GM19467 (cell line): ENCODE results near the gene NFYC.
"Not testable (repeated sequence)": the region's sequence is repeated elsewhere in the genome, so short reads cannot be mapped to it uniquely, and the experiment has no call there.

Experiments used
- ATAC-seq: cut with Tn5 transposase; IDR thresholded peaks from one replicate; pipeline ENCODE4 v1.9.1; 2021; ENCODE audit warnings: mild to moderate bottlenecking, moderate library complexity; ENCODE audit not compliant: unreplicated experiment

NFYC gene

DNA sequence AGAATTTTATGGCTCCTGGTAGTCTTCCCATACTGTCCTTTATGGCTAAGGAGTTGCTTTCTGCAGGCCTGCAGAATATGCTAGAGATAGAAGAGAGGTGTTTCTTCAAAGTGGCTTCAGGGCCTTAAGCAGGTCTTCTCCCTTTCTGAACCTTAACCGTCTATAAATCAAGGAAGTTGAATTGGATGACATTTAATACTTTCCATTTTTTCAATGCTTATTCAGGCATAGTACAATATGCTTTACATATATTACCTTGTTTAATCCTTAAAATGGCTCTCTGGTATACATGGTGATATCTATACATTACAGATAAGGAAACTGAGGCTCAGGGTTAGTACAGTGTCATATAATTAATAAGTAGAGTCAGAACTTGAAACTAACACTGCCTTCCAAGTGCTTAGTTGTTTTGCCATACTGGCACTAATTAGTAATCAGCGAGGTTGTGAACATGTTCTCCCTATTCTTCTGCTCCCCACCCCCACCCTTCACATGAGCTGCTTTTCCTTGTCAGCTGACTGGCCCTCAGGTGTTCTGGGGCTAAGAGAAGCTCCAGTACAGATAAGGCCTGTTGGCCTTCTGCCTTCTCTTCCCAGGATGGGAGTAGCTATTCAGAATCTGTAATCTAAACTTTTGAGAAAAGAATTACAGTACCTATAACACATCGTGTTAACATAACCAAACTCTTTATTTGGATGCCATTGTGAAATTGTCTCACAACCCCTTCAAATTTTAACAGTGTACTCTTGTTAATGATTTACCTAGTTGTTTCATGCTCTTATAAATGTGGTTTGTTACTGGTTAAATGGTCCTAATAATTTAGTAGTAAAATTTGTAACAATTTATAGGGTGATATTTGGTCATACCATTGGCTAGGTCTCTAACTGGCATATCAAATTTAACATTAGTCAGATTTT lies 13.6 kb downstream of the NFYC start:
- ATAC-seq: no peak

DNA sequence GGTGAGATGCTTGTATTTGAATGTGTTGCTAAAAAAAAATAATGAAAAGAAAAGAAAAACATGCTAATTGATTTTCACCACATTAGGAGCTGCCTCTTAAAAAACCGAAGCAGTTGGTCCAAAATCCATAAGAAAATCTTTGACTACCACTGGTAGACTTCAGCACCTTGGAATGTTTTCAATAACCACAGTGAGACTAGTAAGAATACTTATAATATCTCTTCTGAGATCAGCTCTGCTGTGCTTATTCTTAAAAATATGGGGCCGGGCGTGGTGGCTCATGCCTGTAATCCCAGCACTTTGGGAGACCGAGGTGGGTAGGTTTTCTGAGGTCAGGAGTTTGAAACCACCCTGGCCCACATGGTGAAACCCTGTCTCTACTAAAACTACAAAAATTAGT lies 15.1 kb downstream of the NFYC start:
- no peak for ATAC-seq

DNA sequence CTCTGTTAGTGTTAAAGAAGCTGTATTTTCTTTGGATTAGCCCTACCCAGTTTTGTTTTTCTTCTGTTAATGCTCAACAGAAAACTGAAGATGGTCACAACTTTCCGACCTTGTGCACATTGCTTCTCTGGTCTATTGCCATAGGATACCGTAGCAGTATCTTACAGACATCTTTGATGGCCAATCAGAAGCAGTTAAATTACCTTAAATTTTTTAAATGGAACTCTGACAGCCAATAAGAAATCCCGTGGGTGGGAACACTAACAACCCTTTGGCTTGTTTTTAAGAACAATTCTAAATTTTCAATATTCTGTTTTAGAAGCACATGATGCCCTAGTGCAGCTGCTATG lies 17.2 kb downstream of the NFYC start:
- peak; percentile 59 for ATAC-seq

DNA sequence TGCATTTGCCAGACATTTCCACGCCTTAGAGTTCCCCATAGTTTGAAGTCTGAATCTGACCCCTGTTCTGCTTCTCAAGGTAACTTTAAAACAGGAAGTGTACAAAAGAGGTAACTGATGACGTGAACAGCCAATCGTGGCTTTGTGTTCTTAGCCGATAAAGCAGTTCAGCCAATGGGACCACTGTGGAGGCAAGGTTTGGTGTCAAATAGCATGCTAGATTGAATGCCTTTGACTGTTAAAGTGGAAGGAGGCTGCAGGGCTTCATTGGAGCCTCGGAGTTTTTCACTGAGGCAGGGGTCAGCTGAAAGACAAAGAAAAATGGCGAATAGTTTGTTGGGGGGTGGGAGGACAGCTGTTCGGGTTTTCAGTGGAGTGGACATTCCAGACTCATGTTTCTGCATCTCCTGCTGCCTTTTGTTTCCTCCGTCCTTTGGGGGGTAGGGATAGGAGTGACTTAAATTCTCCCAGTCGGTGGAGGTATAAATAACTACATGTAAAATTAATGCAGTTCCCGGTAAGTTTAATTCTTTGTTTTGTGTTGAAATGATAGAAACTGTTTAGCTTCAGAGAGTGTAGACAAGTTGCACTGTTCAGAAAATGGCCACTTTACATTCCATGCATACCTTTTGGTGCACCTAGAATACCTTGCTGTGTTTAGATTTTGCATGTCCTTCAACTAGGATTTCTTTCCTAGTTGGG lies 17.7 kb downstream of the NFYC start:
- peak; percentile 74 for ATAC-seq

DNA sequence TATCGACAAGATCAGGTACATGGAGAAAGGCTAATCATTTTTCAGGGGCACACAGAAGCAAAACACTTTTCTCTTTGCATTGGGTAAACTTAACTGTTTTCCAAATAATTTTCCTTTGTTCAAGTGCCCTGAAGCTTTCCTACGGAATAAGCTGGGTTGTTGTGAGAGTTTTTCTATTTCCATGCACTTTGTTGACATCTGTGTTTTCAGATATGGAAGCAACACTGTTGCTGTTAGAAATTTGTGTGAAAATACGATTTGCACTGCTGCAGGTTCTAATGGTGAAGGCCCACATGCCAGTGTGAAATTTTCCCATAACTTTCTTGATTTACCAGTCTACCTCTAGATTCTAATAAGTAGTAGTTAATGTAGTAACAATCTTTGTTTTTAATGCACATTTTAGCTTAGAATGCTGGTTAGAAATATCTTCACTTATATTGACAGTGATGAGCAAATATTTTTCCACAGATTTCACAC lies 18.3 kb downstream of the NFYC start:
- ATAC-seq: no peak

DNA sequence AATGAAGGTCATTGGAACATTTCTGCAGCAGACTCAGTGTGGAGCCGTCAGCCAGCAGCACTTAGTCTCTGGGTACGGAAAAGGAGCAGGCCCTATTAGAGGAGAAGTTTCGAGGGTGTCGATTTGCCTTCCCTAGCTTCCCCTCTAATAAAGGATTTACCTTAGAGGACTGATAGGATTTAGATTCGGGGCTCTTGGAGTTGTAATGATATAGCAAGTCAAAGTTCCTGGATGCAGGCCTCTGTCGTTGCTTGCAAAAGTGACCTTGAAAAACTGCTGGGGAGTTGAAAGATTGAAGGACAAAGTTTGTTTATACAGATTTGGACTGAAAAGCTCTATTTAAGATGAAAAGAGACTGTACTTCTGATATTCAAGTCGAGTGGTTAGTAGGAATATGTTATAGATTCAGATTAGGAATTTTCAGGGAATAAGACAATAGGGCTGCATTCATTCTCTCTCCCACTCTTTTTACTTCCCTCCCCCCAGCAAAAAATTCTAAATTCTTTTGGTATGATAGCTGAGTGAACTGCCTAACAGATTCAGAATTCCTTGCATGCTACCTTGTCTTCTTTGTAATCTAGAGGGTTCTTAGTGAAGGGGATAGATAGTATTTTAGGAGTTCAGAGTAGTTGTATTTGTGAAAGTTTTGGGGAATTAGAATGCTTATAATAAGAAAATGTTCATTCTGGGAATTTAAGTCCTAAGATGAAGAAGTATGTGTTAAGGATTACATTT lies 19.2 kb downstream of the NFYC start:
- no peak for ATAC-seq

DNA sequence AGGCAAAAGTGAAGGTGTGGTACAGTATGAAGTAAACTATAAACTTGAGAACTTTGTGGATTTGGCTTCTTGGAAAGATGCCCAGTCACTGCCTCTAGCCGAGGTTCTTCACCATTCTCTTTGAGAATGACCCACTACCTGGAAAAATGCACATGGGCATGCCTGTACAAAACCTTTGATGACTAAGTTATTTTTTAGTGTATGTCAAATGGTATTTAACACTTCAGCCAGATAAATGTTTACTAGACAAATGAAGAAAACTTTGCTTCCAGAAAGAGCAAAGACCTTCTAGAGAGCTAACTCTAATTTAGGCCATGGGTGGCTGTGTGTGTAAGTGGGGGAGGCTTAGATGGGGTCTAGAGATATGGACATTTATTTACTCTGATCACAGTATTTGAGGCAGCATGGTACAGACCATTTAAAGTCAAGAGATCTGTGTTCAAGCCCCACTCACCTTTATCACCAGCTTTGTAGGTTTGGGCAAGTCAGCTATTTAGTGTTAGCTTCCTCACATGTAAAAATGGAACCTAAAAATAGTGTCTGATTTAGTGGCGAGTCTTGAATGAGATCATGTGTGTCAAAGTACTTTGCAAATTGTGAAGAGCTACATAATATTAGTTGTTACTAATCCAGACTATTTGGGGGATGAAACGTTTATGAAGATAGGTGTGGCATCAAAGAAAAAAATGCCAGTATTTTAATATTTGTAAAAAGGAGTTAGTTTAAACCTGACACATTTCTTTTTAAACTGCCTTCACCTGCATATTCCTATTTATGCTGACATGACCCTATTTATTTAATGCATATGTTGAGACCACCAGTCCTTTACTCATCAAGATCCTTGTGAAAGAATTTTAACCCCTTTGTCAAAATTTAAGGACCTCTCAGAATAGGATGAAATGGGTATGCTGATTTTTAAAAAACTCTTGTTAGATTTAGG lies 20.2 kb downstream of the NFYC start:
- no peak for ATAC-seq

DNA sequence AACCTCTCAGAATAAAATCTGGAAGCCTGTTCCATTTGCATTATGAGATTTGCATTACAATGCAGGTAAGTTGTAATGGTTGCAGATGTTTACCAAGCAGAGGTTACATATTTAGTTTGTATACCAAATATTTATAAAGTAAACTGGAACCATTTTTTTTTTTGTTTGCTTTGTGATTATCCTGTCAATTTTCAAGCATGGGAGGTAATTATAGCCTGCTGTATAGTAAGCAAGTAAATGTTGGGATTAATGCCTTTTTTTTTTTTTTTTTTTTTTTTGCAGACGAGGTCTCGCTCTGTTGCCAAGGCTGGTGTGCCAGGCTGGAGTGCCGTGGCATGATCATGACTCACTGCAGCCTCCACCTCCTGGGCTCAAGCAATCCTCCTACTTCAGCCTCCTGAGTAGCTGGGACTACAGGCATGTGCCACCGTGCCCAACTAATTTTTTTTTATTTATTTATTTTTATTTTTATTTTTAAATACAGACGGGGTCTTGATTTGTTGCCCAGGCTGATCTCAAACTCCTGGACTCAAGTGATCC lies 21.0 kb downstream of the NFYC start:
- no peak for ATAC-seq

DNA sequence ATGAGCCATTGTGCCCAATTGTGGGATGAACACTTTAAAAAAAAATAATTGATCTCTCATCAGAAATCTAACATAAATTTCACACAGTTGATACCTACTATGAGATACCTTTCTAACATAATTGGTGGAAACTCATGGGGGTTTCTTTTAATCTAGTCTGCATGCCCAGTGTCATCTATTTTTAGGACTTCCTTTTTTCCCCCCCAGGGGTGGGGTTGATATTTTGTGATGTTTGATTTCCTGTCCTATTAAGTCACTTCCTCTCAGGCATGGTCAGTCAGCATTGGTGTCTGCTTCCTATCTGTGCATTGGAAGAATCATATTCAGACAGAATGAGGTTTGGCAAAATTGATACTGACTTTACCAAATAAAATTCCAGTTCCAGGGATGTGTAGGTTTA lies 21.5 kb downstream of the NFYC start:
- no peak for ATAC-seq

DNA sequence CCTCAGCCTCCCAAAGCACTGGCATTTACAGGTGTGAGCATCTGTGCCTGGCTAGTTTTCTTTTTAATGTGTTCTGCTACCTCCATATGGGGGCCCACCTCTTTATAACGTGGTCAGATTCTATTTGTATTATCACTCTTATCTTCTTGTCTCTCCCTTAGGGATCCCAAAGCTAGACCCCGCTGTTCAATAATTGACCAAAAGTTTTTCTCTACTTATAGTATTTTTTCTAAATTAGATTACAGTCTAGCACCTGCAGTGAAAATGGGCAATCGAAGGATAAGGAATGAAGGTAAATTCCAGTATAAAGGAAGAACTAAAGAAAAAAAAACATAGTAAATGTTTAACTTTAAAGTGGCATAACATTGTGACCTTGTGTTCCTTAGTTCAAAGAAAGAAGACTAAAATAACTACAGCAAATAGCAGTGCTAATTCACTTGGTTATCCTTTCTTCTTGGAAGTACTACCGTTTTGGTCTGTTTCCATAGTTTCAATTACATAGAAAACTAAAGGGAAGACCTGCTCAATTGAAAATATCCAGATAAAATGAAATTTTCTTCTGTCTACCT lies 24.1 kb downstream of the NFYC start:
- ATAC-seq: no peak

DNA sequence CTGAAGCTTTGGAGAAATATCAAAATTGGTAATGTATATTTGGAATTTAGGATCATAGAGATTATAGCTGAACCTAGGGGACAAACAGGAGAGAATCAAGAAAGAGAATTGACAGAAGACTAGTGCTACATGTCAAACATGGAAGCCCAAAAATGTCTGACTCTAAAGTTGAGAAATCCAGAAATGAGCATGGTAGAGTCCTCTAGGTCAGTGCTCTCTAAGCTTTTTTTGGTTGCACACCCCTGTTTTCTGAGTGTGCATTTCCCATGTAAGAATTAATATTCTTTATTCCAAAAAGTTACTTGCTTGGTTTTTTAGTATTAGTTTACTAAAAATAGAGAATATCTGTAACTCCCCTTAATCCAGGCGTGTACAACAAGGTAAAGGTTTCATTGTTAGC lies 25.6 kb downstream of the NFYC start:
- no peak for ATAC-seq

DNA sequence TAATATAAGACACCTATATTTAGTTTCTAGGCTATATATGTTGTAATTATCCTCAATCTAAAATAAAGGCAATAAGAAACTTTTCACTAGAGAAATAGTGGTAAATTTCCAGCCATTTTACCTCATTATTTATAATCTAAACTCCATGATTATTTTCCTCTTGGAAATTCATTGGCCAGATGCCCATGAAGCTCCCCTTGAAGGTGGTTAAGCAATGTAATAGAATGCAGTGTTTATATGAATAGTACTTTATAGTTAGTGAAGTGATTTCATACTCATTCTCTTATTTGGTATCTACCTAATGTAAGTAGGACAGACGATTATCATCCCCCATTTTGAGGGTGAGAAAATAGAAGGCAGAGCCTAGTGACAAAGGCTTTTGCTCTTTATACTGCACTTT lies 26.5 kb downstream of the NFYC start:
- ATAC-seq: no peak

DNA sequence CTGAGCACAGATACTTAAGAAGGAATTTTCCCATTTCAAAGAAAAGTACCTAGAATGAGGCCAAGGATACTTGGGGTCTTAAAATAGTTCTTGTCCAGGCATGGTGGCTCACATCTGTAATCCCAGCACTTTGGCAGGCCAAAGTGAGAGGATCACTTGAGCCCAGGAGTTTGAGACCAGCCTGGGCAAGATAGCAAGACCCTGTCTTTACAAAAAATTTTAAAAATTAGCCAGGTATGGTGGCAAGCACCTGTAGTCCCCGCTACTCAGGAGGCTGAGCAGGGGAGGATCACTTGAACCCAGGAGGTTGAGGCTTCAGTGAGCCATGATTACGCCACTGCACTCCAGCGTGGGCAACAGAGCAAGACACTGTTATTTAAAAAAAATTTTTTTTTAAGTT lies 29.0 kb downstream of the NFYC start:
- ATAC-seq: no peak

DNA sequence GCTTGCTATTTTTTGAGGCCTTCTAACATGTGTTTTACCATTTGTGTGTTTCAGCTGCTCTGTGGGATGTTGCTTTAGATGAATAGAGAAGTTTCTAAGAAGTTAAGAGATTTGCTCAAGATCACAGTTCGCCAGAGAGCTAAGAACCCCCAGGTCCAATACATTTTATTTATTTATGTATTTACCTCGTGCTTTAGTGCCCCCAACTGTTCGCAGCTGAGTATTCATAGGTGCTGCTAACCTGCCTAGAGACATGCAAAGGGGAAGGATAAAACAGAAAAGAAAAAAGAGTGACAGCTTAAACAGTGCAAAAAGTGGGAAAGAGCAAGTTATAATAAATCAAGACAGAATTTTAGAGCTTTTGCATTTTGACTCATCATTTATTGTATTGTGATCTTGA lies 31.1 kb downstream of the NFYC start:
- ATAC-seq: no peak

DNA sequence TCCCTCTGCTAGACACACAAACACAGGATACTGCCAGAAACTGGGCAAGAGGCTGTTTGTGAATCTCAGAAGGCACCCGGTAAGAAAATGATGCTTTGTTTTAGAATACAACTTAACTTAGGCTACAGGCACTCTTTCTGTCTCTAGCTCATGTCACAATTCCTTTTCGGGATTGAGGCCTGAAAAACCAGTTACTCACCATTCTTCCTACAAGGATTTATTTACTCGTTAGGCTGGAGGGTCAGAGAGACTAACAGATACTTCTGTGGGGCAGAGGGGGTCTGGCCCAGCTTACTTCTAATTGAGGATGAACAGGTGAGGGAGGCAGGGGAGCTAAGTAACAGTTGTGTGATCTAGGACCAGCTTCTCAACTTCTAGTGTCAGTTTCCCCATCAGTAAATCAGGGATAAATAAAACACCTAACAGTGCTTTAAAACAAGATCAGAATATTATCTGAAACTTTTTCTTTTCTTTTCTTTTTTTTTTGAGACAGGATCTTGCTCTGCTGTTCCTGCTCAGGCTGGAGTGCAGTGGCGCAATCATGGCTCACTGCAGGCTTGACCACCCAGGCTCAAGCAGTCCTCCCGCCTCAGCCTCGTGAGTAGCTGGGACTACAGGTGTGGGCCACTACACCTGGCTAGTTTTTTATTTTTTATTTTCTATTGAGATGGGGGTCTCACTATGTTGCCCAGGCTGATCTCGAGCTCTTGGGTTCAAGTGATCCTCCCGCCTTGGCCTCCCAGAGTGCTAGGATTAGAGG lies 31.9 kb downstream of the NFYC start:
- no peak for ATAC-seq

DNA sequence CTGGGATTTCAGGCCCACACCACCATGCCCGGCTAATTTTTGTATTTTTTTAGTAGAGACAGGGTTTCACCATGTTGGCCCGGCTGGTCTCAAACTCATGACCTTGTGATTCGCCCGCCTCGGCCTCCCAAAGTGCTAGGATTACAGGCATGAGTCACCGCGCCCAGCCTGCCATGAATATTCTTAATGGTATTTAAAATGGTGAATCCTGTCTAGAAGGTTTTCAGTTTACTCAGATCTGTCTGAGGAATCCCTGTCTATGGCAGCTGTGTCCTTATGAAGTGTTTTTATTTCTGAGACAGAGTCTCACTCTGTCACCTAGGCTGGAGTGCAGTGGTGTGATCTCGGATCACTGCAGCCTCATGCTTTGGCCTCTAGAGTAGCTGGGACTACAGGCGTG lies 36.2 kb downstream of the NFYC start:
- not testable (repeated sequence) for ATAC-seq

DNA sequence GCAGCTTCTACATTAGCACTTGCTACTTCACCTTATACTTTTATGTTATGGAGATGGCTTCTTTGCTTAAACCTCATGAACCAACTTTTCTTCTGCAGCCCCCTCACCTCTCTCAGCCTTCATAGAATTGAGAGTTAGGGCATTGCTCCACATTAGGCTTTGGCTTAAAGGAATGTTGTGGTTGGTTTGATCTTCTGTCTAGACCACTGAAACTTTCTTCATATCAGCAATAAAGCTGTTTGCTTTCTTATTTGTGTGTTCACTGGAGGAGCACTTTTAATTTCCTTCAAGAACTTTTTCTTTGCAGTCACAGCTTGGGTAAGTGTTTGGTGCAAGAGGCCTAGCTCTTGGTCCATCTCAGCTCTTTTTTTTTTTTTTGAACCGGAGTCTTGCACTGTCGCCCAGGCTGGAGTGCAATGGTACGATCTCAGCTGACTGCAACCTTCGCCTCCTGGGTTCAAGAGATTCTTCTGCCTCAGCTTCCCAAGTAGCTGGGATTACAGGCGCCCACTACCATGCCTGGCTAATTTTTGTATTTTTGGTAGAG lies 37.9 kb downstream of the NFYC start:
- ATAC-seq: not testable (repeated sequence)

DNA sequence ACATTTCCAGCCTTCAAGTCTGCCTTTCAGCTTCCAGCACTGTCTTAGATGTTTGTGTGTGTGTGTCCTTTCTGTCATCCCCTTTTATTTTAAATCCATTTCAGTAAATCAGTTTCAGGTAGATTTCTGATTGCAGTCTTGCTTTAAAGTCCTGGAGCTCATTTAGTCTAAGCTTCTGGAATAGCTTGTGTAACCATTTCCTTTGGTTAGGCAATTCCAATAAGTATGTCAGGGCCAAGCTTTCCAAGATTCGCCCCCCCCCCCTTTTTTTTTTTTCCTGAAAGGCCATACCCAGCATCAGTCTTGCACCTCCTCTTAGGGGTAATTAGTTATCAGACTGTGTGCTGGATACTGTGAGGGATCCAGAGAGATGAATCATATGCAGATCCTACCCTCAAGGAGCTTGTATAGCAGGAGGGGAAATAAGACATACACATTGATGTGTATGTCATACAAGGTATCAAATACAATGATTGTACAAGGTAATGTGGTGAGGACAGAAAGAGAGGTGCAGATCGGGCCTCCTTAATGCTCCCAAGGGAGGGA lies 41.3 kb downstream of the NFYC start:
- no peak for ATAC-seq
